CD4-positive, alpha-beta T cell treated with Interferon gamma for 1 hour (primary cell): ENCODE measurements around the gene SNAP91.

Experiments
- DNase-seq: peaks from one replicate; pipeline ENCODE4 v3.0.0-alpha.2; 2020

The SNAP91 gene

GRCh38 chr6:83536647-83537589, 172.0 kb downstream of the SNAP91 start:
- DNase-seq, result no peak

- peak; percentile 16 for DNase-seq
Observed at GRCh38 chr6:83536034-83536646, 172.8 kb downstream of the SNAP91 start.

- DNase-seq, result no peak
Observed at GRCh38 chr6:83518816-83519480, 190.0 kb downstream of the SNAP91 start.

DNA sequence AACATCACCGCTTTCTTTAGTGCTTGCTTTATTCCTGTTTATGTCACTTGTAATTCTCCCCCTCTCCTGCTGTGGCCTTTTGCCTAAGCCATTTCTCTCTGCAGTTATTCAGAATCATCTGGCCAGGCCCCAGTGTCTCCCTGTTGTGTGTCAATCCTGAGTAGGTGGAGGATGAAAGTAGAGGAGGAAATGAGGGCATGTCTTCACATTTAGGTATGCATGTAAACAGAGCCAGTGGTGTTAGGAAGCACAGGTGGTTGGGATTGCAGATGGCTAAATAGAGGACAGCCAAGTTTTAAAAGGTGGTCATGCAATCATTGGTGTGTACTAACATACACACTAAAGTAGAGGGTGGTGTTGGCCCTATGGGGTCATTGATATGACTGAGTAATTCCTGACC, 191.4 kb downstream of the SNAP91 start:
- DNase-seq, result no peak

GRCh38 chr6:83514866-83515466, 193.9 kb downstream of the SNAP91 start:
- DNase-seq, result no peak

DNA sequence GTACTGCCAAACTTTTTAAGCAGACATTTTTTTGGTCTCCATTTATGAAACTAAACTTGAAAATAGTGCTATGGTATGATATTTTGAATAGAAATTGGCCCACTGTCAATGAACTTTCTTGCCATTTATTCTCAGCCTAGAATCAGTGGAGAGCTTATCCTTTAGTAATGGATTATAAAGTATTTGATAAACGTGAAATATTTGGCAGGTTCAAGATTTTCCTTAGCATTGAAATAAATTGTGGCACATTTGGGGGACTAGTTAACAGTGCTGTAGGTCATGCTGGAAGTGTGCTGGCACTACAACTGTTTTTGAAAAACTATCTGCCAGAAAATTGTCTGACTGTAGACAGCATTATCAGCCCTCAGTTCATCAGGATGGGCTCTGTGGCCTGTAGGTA, 194.4 kb downstream of the SNAP91 start:
- DNase-seq, result no peak

DNA sequence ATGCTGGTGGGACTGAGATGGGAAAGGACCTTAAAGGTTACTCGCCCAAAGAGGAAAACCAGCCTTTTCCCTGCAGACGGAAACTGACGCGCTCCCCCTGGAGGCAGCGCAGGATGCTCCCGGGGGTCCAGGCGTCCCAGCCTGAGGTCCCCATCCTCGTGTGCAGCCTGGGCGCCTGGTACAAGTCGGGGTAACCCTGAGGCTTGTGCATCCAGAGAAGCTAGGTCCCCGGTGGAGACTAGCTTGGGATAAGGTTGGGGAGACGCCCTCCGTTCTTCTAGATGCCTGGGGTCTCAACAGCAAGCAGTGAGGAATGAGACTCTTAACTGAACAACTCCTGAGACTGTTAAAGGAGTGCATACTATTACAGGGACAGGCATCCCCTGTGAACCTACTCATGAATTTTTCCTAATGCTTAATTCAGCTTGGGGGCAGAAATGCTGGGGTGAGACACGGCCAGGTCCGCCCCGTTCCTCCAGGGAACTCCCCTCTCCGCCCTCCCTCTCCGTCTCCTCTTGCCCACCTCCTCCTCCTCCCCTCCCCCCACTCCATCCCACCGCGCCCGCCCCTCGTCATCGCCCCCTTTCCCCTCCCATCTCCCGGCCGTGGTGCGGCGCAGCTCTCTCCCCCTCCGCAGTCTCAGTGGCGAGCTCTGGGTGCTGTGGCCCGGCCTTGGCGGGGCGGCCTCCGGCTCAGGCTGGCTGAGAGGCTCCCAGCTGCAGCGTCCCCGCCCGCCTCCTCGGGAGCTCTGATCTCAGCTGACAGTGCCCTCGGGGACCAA, 196.8 kb downstream of the SNAP91 start, which contains the start of gene PRSS35:
TSS of gene PRSS35 (plus strand) at position 634 of the 781 bp plus-strand sequence. CDS start 10,908 bp downstream, outside the sequence.
- DNase-seq, result no peak

DNA sequence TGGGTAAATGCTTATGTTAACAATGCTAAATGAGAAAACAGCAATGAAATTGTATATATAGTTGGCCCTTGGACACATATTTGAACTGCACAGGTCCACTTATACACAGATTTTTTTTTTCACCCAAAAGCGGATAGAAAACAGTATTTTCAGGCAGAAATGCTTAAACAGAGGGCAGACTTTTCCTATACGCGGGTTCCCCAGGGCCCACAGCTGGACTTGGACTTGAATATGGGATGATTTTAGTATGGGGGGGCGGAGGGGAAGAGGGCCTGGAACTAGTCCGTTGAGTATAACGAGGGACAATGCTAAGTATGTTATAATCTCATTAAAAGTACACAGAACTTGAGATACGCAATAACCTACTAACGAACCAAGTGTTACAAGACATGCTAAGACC, 197.6 kb downstream of the SNAP91 start:
- no peak for DNase-seq

DNA sequence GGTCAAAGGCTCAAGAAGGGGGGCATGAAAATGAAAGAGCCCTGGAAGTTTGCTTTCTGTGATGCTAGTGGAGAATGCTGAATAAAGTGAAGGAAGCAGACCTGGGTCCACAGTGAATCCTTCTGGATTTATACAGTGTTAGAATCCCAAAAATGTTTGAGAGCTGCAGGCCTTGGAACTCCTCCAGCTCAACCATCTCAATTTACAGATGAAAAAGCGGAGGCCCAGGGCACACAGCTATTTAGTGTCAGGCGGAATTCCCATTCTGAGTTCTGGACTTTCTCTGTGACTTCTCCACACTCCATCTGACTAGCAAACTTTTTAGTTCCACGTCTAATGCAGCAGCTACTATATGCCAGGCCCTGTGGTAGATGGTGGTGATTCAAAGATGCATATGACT, 198.1 kb downstream of the SNAP91 start:
- DNase-seq, result no peak

DNA sequence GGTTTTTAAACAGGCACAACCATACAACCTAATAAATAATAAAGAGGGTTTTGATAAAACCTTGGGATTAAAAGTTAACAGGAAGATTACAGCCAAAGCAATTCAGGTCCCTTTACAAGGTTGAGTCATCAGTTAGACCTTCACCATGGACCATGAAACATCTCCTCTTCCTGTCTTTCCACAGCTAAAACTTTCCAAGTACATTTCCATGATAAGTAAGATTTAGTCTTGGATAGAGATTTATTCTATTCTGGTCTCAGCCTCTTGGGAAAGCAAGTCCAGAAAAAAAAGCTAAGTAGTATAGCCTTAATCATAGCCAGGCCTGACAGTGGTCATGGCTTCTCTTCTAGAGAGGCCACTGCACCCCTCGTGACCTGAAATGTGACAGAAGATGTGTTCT, 199.5 kb downstream of the SNAP91 start:
- DNase-seq, result no peak

- DNase-seq, result no peak
Observed at GRCh38 chr6:83505356-83505755, 203.5 kb downstream of the SNAP91 start.
